Ishikawa (cell line): ENCODE data around the gene MARS1.

Experiments
- CEBPB ChIP-seq: IDR thresholded peaks from 2 replicates; pipeline ENCODE4 v1.6.1; 2012
- EGR1 ChIP-seq: IDR thresholded peaks from 2 replicates; pipeline ENCODE4 v1.6.1; 2012
- EP300 ChIP-seq: IDR thresholded peaks from 2 replicates; pipeline ENCODE4 v1.6.1; 2012; ENCODE audit warnings: borderline replicate concordance
- NFIC ChIP-seq: IDR thresholded peaks from 2 replicates; pipeline ENCODE4 v1.6.1; 2012
- RAD21 ChIP-seq: IDR thresholded peaks from 2 replicates; pipeline ENCODE4 v1.6.1; 2012; ENCODE audit warnings: low read depth
- TCF12 ChIP-seq: IDR thresholded peaks from 2 replicates; pipeline ENCODE4 v1.6.1; 2012; ENCODE audit warnings: low read depth
- TEAD4 ChIP-seq: IDR thresholded peaks from 2 replicates; pipeline ENCODE4 v1.6.1; 2012
- YY1 ChIP-seq: IDR thresholded peaks from 2 replicates; pipeline ENCODE4 v1.6.1; 2012; ENCODE audit warnings: low read depth
- ZBTB7A ChIP-seq: IDR thresholded peaks from 2 replicates; pipeline ENCODE4 v1.6.1; 2012; ENCODE audit warnings: low read depth
- TF ChIP-seq, protein P1 (sequence below): IDR thresholded peaks from 2 replicates; pipeline ENCODE4 v1.6.1; 2012; ENCODE audit warnings: low read depth, mild to moderate bottlenecking
- TF ChIP-seq, protein P2 (sequence below): IDR thresholded peaks from 2 replicates; pipeline ENCODE4 v1.6.1; 2012
- TF ChIP-seq, protein P3 (sequence below): IDR thresholded peaks from 2 replicates; pipeline ENCODE4 v1.6.1; 2012

DNA sequence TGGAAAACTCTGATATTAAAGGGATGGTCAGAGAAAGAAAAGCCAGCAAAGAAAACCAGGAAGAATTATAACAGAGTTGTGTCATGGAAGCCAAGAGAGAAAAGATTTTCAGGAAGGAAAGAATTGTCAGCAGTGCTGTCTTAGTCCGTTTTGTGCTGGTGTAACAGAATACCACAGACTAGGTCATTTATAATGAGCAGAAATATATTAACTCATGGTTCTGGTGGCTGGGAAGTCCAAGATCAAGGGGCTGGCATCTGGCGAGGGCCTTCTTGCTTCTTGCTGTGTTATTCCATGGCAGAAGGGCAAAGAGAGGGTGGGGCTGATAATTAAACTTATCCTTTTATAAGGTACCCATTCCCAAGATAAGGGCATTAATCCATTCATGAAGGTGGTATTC lies 39.2 kb upstream of the MARS1 start:
- TF ChIP-seq EP300 = no peak
- no peak for TF ChIP-seq NFIC
- no peak for TF ChIP-seq TCF12
- no peak for TF ChIP-seq YY1
- TF ChIP-seq ZBTB7A = no peak
- TF ChIP-seq, protein P1, sequence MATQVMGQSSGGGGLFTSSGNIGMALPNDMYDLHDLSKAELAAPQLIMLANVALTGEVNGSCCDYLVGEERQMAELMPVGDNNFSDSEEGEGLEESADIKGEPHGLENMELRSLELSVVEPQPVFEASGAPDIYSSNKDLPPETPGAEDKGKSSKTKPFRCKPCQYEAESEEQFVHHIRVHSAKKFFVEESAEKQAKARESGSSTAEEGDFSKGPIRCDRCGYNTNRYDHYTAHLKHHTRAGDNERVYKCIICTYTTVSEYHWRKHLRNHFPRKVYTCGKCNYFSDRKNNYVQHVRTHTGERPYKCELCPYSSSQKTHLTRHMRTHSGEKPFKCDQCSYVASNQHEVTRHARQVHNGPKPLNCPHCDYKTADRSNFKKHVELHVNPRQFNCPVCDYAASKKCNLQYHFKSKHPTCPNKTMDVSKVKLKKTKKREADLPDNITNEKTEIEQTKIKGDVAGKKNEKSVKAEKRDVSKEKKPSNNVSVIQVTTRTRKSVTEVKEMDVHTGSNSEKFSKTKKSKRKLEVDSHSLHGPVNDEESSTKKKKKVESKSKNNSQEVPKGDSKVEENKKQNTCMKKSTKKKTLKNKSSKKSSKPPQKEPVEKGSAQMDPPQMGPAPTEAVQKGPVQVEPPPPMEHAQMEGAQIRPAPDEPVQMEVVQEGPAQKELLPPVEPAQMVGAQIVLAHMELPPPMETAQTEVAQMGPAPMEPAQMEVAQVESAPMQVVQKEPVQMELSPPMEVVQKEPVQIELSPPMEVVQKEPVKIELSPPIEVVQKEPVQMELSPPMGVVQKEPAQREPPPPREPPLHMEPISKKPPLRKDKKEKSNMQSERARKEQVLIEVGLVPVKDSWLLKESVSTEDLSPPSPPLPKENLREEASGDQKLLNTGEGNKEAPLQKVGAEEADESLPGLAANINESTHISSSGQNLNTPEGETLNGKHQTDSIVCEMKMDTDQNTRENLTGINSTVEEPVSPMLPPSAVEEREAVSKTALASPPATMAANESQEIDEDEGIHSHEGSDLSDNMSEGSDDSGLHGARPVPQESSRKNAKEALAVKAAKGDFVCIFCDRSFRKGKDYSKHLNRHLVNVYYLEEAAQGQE = no peak
- TF ChIP-seq, protein P2, sequence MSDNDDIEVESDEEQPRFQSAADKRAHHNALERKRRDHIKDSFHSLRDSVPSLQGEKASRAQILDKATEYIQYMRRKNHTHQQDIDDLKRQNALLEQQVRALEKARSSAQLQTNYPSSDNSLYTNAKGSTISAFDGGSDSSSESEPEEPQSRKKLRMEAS = no peak
- TF ChIP-seq EGR1 = no peak
- TF ChIP-seq, protein P3, sequence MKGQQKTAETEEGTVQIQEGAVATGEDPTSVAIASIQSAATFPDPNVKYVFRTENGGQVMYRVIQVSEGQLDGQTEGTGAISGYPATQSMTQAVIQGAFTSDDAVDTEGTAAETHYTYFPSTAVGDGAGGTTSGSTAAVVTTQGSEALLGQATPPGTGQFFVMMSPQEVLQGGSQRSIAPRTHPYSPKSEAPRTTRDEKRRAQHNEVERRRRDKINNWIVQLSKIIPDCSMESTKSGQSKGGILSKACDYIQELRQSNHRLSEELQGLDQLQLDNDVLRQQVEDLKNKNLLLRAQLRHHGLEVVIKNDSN = no peak
- TF ChIP-seq RAD21 = no peak
- TF ChIP-seq TEAD4 = no peak
- no peak for TF ChIP-seq CEBPB
